ENCODE data around the gene PRSS50. TPM values are rescaled to one million over a fixed set of nuclear protein-coding genes. Genes with fewer than 3 reads are reported as not detected.

PRSS50 gene
- total RNA-seq, 1 donor: not detected

- DNase-seq (ENCODE audit: low read depth): no peak
- H3K4me3 ChIP-seq (ENCODE audit: low read depth, low read length): no peak overlapping the region
- TF ChIP-seq CTCF (IDR thresholded peaks at IDR 0.05; ENCODE audit: insufficient read depth, low read length): no peak
Measured at GRCh38 chr3:46725621-46726314, 8.1 kb upstream of the PRSS50 start.

GRCh38 chr3:46724424-46724823 lies 6.8 kb upstream of the PRSS50 start:
- H3K4me3 ChIP-seq (ENCODE audit: low read depth, low read length): no peak overlapping the region
- TF ChIP-seq CTCF (IDR thresholded peaks at IDR 0.05; ENCODE audit: insufficient read depth, low read length): no peak
- DNase-seq (ENCODE audit: low read depth): no peak

- no peak overlapping the region for H3K4me3 ChIP-seq (ENCODE audit: low read depth, low read length)
- TF ChIP-seq CTCF (IDR thresholded peaks at IDR 0.05; ENCODE audit: insufficient read depth, low read length): no peak
- DNase-seq (ENCODE audit: low read depth): no peak
Measured at GRCh38 chr3:46722443-46722842, 4.8 kb upstream of the PRSS50 start.

GRCh38 chr3:46721009-46721408 lies 3.3 kb upstream of the PRSS50 start:
- DNase-seq (ENCODE audit: low read depth): no peak
- no peak overlapping the region for H3K4me3 ChIP-seq (ENCODE audit: low read depth, low read length)
- TF ChIP-seq CTCF (IDR thresholded peaks at IDR 0.05; ENCODE audit: insufficient read depth, low read length): no peak

GRCh38 chr3:46719735-46720271 lies 2.1 kb upstream of the PRSS50 start:
- no peak for TF ChIP-seq CTCF (IDR thresholded peaks at IDR 0.05; ENCODE audit: insufficient read depth, low read length)
- no peak overlapping the region for H3K4me3 ChIP-seq (ENCODE audit: low read depth, low read length)
- no peak for DNase-seq (ENCODE audit: low read depth)

GRCh38 chr3:46719044-46719565 lies 1.4 kb upstream of the PRSS50 start:
- TF ChIP-seq CTCF (IDR thresholded peaks at IDR 0.05; ENCODE audit: insufficient read depth, low read length): no peak
- H3K4me3 ChIP-seq (ENCODE audit: low read depth, low read length): no peak overlapping the region
- DNase-seq (ENCODE audit: low read depth): no peak

All from fibroblast of the aortic adventitia (primary cell).